Transverse colon (tissue), 4 donors: ENCODE data around the gene NTRK3.

Source experiments
- EP300 ChIP-seq: sonication (generic); formaldehyde crosslinking; IDR thresholded peaks from one replicate; pipeline ENCODE4 v1.6.1; 2017; ENCODE audit warnings: antibody characterized with exemption, low read depth
- POLR2A ChIP-seq: fragments of 450-650 bp; IDR thresholded peaks from one replicate; pipeline ENCODE4 v1.6.1; 2016; ENCODE audit warnings: antibody characterized with exemption, mild to moderate bottlenecking, moderate library complexity
- POLR2AphosphoS5 ChIP-seq, 3 donors: sonication (generic); formaldehyde crosslinking; IDR thresholded peaks; one replicate each; pipeline ENCODE4 v1.6.1; 2016; ENCODE audit warnings: antibody characterized with exemption in 3 of 3
- TF ChIP-seq, protein P1 (sequence below), 5 experiments: fragments of 200-600 bp in 3 of 5; fragments of 450-650 bp in 2 of 5; sonication (generic) in 3 of 5; IDR thresholded peaks; 1 replicate in 2 of 5; 2 replicates in 3 of 5; pipeline ENCODE4 v1.5.1; 2016 to 2017; ENCODE audit warnings: antibody characterized with exemption in 5 of 5, inconsistent platforms in 3 of 5, mild to moderate bottlenecking in 2 of 5, moderate library complexity in 1 of 5

DNA sequence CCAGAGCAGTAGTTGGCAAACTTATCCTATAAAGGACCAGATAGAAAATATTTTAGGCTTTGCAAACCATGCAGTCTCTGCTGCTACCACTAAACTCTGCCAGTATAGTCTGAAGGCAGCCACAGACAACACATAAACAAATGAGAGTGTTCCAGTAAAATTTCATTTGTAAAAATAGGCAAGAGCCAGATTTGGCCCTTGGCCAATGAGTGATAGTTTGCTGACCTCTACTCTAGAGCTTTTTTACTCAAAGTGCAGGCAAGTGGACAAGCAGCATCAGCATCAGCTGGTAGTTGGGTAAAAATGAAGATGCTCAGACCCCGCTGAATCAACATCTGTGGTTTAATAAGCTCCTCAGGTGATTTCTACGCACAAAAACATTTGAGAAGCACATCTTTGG is 269.8 kb downstream of the NTRK3 start:
- TF ChIP-seq, protein P1, sequence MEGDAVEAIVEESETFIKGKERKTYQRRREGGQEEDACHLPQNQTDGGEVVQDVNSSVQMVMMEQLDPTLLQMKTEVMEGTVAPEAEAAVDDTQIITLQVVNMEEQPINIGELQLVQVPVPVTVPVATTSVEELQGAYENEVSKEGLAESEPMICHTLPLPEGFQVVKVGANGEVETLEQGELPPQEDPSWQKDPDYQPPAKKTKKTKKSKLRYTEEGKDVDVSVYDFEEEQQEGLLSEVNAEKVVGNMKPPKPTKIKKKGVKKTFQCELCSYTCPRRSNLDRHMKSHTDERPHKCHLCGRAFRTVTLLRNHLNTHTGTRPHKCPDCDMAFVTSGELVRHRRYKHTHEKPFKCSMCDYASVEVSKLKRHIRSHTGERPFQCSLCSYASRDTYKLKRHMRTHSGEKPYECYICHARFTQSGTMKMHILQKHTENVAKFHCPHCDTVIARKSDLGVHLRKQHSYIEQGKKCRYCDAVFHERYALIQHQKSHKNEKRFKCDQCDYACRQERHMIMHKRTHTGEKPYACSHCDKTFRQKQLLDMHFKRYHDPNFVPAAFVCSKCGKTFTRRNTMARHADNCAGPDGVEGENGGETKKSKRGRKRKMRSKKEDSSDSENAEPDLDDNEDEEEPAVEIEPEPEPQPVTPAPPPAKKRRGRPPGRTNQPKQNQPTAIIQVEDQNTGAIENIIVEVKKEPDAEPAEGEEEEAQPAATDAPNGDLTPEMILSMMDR (IDR thresholded peaks at IDR 0.05) = no peak
- TF ChIP-seq POLR2A (no peak), EP300 (no peak), POLR2AphosphoS5 (IDR thresholded peaks at IDR 0.05) (no peak)
